ENCODE measurements around the gene ETV3. TPM values are rescaled to one million over a fixed set of nuclear protein-coding genes. Genes with fewer than 3 reads are reported as not detected.
A peak's percentile ranks its signal among the peaks of the same experiment; 100 is the strongest.

The ETV3 gene
- total RNA-seq, 4 donors from 2014 or later = 81.2 to 117 (median 91.0) TPM

DNA sequence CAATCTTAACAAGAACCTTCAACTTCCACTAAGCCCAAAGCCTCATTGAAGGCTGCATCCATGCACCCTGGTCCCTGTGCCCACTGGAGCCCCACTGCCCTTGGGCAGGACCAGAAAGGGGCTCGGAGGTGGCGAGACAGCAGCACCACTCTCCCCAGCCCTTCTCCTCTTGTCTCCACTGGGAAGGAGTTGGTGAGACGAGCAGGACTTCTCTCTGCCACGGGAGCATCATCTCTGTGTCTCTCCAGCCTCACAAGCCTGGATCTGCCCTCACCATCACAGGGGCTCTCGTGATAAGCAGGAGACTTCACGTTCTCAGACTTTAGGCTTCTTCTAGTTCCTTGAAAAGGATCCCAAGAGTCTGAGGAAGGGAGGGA lies 31.4 kb downstream of the ETV3 start:
- intact Hi-C loops (cut with DNase I; ENCODE audit: low total_unique reads) = no loop called here
- H3K4me3 ChIP-seq (ENCODE audit: low read depth, poor library complexity, severe bottlenecking) = no peak overlapping the region
- no peak for TF ChIP-seq CTCF (IDR thresholded peaks at IDR 0.05)
- no peak for TF ChIP-seq POLR2A (IDR thresholded peaks at IDR 0.05)
- DNase-seq (ENCODE audit: low spot score in 2 of 2) = peak in 1 of 2 donors; percentile 70
- WGBS, 2 donors = 55 to 78% methylated on average over 6 of the region's 6 CpGs

DNA sequence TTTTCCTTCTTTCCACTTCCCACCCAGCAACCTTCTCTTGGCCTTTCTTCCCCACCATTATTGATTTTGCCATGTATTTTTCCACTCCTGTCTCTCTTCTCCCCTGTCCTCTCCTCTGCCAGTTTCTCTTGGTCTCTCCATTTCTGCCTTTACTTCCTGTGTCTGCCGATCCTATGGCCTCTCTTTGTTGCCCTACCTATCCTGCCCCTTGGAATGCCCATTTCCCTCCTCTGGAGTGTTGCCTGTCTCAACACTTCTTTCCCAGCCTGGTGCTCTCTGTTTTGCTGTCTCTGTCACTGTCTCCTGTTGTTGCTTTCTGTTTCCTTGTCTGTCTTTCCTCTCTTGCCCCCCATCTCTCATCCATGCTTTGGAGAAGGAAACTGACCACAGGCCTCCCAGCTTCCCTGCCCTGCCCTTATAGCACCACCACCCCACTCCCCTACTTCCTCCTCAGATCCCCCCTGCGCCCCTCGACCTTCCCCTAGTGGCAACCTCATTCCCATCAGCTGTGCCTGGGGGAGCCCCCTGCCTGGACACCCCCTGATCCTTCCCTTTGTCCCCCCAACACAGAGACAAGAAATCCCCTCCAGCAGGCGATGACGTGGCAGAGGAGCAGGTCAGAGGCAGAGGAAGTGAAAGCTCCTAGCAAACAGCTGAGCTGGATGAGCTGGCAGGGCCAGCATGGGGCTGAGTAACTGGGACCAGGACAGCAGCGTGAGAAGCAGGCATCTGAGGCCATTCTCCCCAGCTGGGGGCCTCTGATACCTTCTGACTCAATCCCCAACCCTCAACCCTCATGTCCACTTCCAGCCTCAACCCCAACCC lies 32.0 kb downstream of the ETV3 start:
- TF ChIP-seq CTCF (IDR thresholded peaks at IDR 0.05) (no peak), POLR2A (IDR thresholded peaks at IDR 0.05) (no peak)
- WGBS, 2 donors = 59 to 71% methylated on average over 6 of the region's 6 CpGs
- peak in 1 of 2 donors; percentile 78 for DNase-seq (ENCODE audit: low spot score in 2 of 2)
- H3K4me3 ChIP-seq (ENCODE audit: low read depth, poor library complexity, severe bottlenecking) = no peak overlapping the region
- intact Hi-C loops (cut with DNase I; ENCODE audit: low total_unique reads) = no loop called here

GRCh38 chr1:157105298-157105987 lies 32.8 kb downstream of the ETV3 start:
- no peak overlapping the region for H3K4me3 ChIP-seq (ENCODE audit: low read depth, poor library complexity, severe bottlenecking)
- no peak for TF ChIP-seq POLR2A (IDR thresholded peaks at IDR 0.05)
- TF ChIP-seq CTCF (IDR thresholded peaks at IDR 0.05) = no peak
- WGBS, 2 donors = 79 to 84% methylated on average over 14 of the region's 14 CpGs
- intact Hi-C loops (cut with DNase I; ENCODE audit: low total_unique reads) = no loop called here
- no peak for DNase-seq (ENCODE audit: low spot score in 2 of 2)

- TF ChIP-seq CTCF (IDR thresholded peaks at IDR 0.05) (no peak), POLR2A (IDR thresholded peaks at IDR 0.05) (no peak)
- H3K4me3 ChIP-seq (ENCODE audit: low read depth, poor library complexity, severe bottlenecking) = no peak overlapping the region
- no peak for DNase-seq (ENCODE audit: low spot score in 2 of 2)
- intact Hi-C loops (cut with DNase I; ENCODE audit: low total_unique reads) = no loop called here
- WGBS, 2 donors = 87 to 88% methylated on average over 6 of the region's 6 CpGs
These were observed 33.4 kb downstream of the ETV3 start for GRCh38 chr1:157104598-157105293.

DNA sequence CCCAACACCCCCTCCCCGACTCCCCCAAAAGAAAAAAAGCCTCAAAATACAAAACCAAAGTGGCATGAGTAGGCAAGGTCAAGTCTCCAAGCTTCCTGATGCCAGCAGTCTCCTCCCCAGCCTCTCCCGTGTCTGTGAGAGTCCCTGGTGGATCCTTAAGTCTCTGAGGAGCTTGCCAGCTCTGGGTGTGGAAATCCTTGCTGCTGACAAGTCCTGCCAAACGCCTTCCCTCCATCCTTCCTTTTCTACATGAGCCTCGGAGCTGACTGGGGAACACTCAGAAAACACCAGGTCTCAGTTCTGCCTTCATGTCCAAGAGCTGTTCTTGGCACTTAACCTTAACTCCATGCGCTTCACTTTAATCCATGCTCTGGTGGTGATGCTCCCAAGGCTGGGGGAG lies 34.9 kb downstream of the ETV3 start:
- TF ChIP-seq CTCF (IDR thresholded peaks at IDR 0.05) (no peak), POLR2A (IDR thresholded peaks at IDR 0.05) (no peak)
- DNase-seq (ENCODE audit: low spot score in 2 of 2) = no peak
- intact Hi-C loops (cut with DNase I; ENCODE audit: low total_unique reads) = no loop called here
- 32 to 43% methylated on average over 5 of the region's 5 CpGs for WGBS, 2 donors
- no peak overlapping the region for H3K4me3 ChIP-seq (ENCODE audit: low read depth, poor library complexity, severe bottlenecking)
